Mucosa of descending colon (tissue), 3 donors: ENCODE data around the gene ABCA4. TPM values are rescaled to one million over a fixed set of nuclear protein-coding genes. Genes with fewer than 3 reads are reported as not detected.

Source experiments
- ATAC-seq: fragments of 200-7000 bp; cut with Tn5 transposase; one replicate; pipeline ENCODE4 v1.9.1; 2020; ENCODE audit warnings: mild to moderate bottlenecking, moderate library complexity
- DNase-seq, 3 donors: peaks; one replicate each; pipeline ENCODE4 v3.0.0-alpha.2; 2020
- H3K36me3 ChIP-seq: fragments of 200-600 bp; one replicate; pipeline ENCODE4 v1.8.0; 2021; ENCODE audit warnings: low read depth, mild to moderate bottlenecking
- H3K4me1 ChIP-seq: fragments of 200-600 bp; one replicate; pipeline ENCODE4 v1.8.0; 2021; ENCODE audit warnings: low read depth, mild to moderate bottlenecking
- H3K4me3 ChIP-seq: fragments of 200-600 bp; one replicate; pipeline ENCODE4 v1.8.0; 2021; ENCODE audit warnings: mild to moderate bottlenecking
- H3K9me3 ChIP-seq: fragments of 200-600 bp; one replicate; pipeline ENCODE4 v1.8.0; 2021; ENCODE audit warnings: mild to moderate bottlenecking
- CTCF ChIP-seq: fragments of 200-600 bp; IDR thresholded peaks from one replicate; pipeline ENCODE4 v1.8.0; 2022; ENCODE audit warnings: antibody characterized with exemption, mild to moderate bottlenecking
- intact Hi-C, 2 donors: fragments of 100-400 bp; cut with DNase I in 1 of 2; cut with micrococcal nuclease in 1 of 2; formaldehyde crosslinking; loops; one replicate each; pipeline versions ENCODE4 v1.11.0 to v1.11.1; 2022; cut with DNase I, micrococcal nuclease
- total RNA-seq, 3 donors: library from RNA; stranded (reverse); fragmentation: NEBNext Ultra II Directional in 2 of 3; extraction: Animal tissue kit (Norgen Biotek cat#: 25700) in 2 of 3; gene quantifications; one replicate each; pipeline versions ENCODE4 v1.2.1 to v1.2.4, GENCODE V29; 2021 to 2023
- donor health status: DM: no; HTN: no; CAD: no; lungs with moderate emphysema.
- donor health status: DM: no; HTN: no; CAD: no.
- donor health status: DM: no; HTN: yes; CAD: no.

The ABCA4 gene
- total RNA-seq, 3 donors from 2014 or later: 0.34 to 1.0 TPM; not detected in 1

- no peak for TF ChIP-seq CTCF
- Histone ChIP-seq H3K4me3 (no peak overlapping the region), H3K36me3 (no peaks in the 10 kb centered on the region), H3K4me1 (no peaks in the 10 kb centered on the region), H3K9me3 (peaks cover 8% of the 10 kb centered on the region)
- no peak for ATAC-seq
- no peak for DNase-seq
- intact Hi-C loops: no loop called here
Measured at GRCh38 chr1:94130851-94131595, 10.1 kb upstream of the ABCA4 start.

- no peaks in the 10 kb centered on the region for H3K9me3 ChIP-seq
- no peaks in the 10 kb centered on the region for H3K36me3 ChIP-seq
- DNase-seq (no peak), ATAC-seq (no peak)
- no peaks in the 10 kb centered on the region for H3K4me1 ChIP-seq
- H3K4me3 ChIP-seq: no peak overlapping the region
- no peak for TF ChIP-seq CTCF
- intact Hi-C loops: no loop called here
Measured at GRCh38 chr1:94126651-94127050, 5.7 kb upstream of the ABCA4 start.

- no peak for TF ChIP-seq CTCF
- Histone ChIP-seq H3K9me3 (no peaks in the 10 kb centered on the region), H3K4me1 (no peaks in the 10 kb centered on the region), H3K4me3 (no peak overlapping the region), H3K36me3 (no peaks in the 10 kb centered on the region)
- ATAC-seq (no peak), DNase-seq (no peak)
- intact Hi-C loops: no loop called here
Measured at GRCh38 chr1:94125551-94126514, 4.9 kb upstream of the ABCA4 start.

GRCh38 chr1:94124538-94124937, 3.6 kb upstream of the ABCA4 start:
- ATAC-seq (no peak), DNase-seq (no peak)
- intact Hi-C loops: no loop called here
- no peaks in the 10 kb centered on the region for H3K4me1 ChIP-seq
- no peak overlapping the region for H3K4me3 ChIP-seq
- no peak for TF ChIP-seq CTCF
- no peaks in the 10 kb centered on the region for H3K36me3 ChIP-seq
- H3K9me3 ChIP-seq: no peaks in the 10 kb centered on the region

GRCh38 chr1:94122201-94122970, 1.4 kb upstream of the ABCA4 start:
- intact Hi-C loops: no loop called here
- Histone ChIP-seq H3K36me3 (no peaks in the 10 kb centered on the region), H3K9me3 (no peaks in the 10 kb centered on the region), H3K4me3 (no peak overlapping the region), H3K4me1 (no peaks in the 10 kb centered on the region)
- ATAC-seq: no peak
- TF ChIP-seq CTCF: no peak
- DNase-seq: no peak
